NCI-H2081 (cell line): ENCODE results near the gene CAMK4.
"Not testable (repeated sequence)": the region's sequence is repeated elsewhere in the genome, so short reads cannot be mapped to it uniquely, and the experiment has no call there.

Experiments used
- DNase-seq, 2 experiments: peaks; one replicate each; lab custom pipeline; 2025; lab: John Stamatoyannopoulos, UW

The CAMK4 gene

DNA sequence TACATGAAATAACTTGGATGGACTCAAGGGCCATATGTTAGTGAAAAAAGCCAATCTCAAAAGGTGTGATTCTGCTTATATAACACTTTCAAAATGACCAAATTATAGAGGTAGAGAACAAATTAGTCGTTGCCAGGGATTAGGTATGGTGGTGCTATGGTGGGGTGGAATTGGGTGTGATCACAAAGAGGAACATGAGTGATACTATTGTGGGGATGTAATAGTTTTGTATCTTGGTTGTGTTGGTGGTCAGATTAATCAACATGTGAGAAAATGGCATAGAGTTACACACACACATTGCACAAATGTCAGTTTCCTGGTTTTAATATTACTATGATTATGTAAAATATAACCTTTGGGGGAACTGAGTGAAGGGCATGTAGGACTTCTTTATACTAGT is 31.9 kb downstream of the CAMK4 start:
- no peak for DNase-seq

DNA sequence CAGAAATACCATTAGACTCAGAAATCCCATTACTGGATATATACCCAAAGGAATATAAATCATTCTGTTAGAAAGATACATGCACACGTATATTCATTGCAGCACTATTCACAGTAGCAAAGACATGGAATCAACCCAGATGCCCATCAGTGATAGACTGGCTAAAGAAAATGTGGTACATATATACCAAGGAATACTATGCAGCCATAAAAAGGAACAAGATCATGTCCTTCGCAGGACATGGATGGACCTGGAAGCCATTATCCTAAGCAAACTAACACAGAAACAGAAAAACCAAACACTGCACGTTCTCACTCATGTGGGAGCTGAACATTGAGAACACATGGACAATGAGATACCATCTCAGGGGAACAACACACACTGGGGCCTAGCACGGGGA is 33.4 kb downstream of the CAMK4 start:
- not testable (repeated sequence) for DNase-seq

- no peak for DNase-seq
Measured at GRCh38 chr5:111259636-111260035, 35.5 kb downstream of the CAMK4 start.

- DNase-seq = no peak
Measured at GRCh38 chr5:111261610-111262009, 37.4 kb downstream of the CAMK4 start.

DNA sequence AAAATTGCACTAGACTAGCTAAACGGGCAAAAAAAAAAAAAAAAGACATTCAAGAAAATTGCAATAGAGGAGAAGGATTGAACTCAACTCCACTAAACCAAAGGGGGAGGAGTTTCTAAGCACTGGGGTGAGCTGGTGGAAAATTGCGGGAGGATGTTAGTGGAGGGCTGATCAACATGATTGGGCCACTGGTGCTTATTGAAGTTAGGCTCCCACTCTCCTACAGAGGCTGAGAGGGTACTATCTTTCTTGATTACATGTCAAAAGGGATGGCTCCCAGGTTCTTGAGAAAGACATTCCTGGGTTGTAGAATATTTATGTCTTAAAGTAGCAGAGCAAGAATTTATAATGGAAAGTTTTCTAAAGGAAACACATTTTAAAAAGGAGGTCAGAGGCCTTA is 38.0 kb downstream of the CAMK4 start:
- DNase-seq = no peak

DNA sequence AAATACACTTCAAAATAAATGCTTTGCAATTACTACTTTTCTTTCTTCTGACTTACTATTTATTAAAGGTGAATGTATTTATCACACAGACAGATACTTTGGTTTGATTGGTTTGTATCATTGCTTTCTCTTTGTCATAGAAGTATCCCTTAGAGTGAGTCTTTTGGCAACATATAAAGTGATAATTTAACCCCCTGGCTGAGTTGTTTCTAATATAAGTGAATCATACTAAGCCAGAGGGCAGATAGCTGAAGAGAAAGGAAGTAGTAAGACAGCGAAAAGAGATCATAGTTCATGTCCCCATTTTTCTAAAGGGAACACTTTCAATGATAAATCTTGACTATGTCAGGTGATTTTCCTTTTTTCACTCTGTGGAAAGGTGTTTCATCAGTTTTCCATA is 38.6 kb downstream of the CAMK4 start:
- DNase-seq = no peak

DNA sequence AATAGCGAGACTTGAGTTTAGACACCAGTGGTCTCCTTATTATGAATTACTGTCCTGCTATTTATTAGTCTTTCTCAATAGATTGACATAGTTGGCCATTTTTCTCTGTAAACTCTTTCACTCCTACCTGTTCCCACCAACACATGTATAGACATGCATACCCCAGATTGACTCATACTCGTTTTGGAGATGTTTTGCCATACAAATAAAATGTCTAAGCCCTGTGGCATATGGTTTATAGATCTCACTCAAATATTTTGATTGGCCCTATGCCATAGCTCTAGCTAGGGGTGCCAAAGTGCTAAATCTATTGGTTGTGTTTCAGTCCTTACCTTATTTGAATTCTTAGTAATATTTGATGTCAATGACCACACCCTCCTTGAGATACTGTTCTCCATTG is 42.3 kb downstream of the CAMK4 start:
- DNase-seq = no peak

GRCh38 chr5:111268300-111268699 is 44.1 kb downstream of the CAMK4 start:
- DNase-seq = no peak

DNA sequence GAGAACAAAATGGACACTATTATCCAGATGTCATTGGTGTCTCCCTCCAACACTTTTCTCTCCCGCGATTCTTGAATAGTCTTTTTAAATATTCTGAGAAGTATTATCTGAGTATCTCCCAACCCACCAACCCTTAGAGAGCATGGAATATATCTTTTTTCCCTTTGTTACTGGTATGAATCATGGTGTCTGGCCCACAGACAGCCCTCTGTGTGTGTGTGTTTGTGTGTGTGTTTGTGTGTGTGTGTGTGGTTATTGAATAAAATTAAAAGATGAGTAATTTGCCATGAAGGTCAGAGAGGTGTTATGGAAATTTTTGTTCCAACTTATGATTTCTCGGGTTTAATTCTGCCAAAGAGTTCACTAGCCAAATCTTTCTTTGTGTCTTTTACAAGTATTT is 47.7 kb downstream of the CAMK4 start:
- no peak for DNase-seq

DNA sequence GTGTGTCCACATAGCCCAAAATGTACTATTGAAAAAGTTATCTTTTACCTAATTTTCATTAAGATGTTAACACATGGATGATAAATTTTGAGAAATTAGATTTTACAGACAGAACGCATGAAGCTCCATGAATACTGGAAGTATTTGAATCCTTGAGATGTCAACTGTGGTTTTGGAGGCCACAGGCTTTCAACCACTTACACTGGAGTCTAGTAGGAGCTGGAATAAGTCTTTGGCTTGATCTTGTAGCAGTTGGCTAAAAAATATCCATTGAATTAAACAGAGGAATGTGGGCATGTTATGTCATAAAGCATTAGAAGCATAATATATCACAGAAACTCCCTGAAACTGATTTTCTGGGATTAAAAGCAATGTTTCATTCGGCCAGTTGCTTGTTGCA is 52.9 kb downstream of the CAMK4 start:
- DNase-seq = no peak

DNA sequence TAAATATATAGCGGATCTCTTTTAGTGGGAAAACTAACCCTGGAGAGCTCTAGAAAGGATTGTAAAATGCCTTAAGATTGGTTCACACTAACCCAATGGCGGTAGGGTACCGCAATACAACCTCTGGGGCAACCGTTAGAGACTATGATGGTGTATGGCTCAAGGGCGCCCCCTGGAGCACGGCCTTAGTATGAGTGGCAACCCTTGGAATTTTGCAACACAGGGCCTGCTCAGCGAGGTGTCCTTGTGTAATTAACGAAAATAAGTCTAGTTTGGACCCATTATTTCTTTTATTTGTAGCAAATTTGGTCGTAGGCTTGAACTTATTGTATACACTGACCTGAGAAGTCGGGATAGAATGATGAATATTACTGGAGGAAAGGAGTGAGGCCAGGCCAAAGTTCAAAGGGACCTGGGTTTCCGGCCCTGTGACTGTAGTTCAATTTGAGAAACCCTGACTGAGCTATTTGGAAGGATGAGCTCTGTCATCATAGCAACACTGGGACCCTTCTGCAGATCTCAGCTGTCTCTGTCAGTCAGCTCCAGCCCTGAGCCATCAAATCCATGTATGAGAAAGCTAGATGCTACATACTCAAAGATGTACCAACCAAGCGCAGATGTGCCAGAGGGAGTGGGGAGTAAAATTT is 54.8 kb downstream of the CAMK4 start:
- no peak for DNase-seq

- peak in 1 of 2 experiments; percentile 18 for DNase-seq
Measured at GRCh38 chr5:111280282-111280951, 56.2 kb downstream of the CAMK4 start.

- DNase-seq = no peak
Measured at GRCh38 chr5:111282798-111283197, 58.6 kb downstream of the CAMK4 start.

DNA sequence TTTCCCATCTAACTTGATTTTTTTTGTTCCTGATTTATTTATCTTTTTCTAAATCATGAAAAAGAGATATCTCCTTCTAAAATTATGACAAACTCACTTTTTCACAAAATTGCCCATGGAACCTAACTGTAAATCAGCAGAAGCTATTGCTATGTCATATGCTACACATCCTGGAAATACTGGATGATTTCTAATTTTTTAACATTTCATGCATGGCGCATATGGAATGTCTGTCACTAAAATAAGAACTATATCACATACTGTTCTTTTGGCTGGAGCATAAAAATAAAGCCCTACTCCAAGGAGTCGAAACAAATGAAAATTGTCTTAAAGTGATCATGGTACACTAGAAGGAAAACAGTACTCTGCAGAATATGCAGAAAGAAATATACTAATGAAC is 60.6 kb downstream of the CAMK4 start:
- no peak for DNase-seq

DNA sequence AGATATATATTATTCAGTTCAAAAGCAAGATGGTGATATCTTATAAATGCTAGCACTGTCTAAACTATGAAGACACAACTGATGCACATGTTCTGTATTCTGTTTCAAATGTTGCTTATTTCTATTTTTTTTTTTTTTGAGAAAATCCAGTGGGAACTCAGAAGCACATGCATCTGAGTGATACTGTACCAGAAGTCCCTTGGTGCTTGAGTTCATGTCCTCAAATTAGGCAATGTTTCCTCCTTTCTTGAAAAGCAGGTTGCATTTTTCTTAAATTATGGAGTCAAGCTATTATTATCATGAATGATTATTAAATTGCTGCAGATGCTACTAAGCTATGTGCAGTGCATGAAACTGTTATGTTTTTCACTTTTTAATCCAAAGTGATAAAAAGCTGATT is 70.4 kb downstream of the CAMK4 start:
- DNase-seq = no peak

DNA sequence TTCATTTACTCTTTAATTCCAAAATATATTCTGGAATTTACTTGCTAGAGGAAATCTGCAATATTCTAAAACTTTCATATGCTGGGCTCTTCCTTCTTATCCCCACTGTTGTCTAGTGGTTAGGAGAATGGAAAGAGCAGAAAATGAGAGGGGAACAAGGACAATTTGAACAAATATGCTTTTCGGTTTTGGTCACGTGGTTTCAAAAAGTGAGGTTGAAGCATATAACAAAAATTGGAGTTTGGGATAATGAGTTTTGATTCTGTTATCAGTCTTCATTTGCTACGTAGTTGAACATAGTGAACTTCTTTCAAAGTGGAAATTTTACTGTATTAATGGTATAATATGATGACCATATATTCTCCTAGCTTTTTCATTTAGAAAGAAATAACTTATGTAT is 71.5 kb downstream of the CAMK4 start:
- DNase-seq = no peak

DNA sequence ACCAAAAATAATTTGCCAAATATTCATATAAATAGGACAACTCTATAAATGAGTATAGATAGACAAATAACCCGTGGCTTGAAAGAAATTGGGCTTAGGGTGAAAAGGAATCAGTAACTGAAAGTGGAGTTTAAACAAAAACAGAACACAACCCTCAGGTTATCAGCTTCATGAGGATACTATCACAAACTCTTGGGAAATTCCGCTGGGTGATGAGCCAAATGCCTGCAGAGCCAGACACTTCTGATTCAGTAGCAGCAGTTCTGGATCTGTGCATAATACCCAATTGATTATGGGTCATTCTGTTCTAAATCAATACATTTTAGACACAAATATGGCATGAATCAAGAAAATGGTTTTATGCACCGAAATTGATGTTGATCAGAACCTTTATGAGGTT is 72.4 kb downstream of the CAMK4 start:
- DNase-seq = no peak

GRCh38 chr5:111299067-111299481 is 74.9 kb downstream of the CAMK4 start:
- no peak for DNase-seq

DNA sequence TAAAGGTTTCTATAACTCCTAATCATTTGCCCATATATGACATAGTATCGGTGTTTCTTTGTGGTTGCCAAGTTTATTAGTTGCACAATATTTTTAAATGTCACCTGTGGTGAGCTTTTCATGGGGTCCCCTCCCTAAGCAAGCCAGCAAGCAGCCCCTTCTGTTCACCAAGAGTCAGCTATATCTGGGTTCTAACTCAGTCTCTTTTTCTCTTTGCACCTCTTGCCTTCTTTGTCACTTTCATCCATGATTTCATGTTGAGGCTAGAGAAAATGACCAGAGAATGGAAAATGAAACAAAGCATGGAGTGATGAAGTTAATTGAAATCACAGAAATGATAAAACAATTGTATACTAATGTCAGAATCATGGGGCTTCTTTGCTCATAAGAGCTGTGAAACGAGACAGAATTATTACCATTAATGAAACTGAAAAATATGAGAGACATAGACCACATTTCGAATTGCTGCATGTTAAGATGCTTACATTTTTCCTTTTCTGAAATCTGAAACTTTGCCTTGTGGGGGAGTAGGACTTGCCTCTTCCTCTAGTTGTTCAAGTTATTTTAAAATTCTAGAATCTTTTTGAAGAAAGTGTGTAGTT is 75.7 kb downstream of the CAMK4 start:
- no peak for DNase-seq

GRCh38 chr5:111301264-111301663 is 77.1 kb downstream of the CAMK4 start:
- DNase-seq = no peak

DNA sequence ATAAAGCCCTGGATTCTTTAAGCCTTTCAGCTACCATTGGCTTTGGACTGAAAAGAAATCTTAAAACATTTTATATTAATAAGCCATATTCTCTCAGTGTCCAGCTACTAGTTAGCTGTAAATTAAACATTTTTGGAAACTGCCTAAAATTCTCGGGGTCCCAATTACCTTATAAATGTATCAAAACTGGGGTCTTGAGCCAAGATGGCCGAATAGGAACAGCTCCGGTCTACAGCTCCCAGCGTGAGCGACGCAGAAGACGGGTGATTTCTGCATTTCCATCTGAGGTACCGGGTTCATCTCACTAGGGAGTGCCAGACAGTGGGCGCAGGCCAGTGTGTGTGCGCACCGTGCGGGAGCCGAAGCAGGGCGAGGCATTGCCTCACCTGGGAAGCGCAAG is 77.9 kb downstream of the CAMK4 start:
- DNase-seq = not testable (repeated sequence)

DNA sequence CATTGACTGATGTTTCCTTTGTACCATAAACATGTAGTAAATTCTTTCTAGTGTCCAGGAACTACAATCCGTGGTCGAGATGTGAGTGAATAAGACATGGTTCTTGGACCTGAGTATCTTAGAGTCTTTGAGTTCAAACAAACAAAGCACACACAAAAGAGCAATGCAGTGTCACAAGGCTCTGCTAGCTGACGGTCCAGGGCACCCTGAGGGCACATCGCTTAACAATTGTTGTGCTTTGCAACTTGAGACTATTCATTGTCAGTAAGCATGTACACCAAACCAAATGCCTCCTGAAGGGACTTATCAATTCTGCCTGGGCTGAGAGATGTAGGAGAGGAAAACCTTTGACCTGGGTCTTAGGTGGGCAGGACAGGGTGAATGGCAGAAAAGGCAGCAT is 84.8 kb downstream of the CAMK4 start:
- no peak for DNase-seq

DNA sequence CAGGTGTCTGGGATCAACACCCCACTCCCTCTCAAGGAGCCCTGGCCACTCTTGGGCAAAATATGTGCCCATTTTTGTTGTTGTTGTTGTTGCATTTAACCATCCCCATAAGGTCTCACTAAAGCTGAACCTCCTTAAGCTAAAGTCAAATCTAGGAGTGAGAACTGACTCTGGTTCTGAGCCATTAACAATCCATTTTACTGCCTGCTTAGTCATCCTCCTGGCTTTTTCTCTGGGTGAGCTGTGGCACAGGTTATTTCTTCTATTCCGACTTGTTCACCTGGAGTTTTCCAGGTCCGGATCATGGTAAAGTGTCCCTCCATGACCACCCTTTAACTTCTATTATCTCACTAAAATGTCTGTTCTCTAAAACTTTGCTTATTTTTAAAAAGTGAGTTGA is 85.2 kb downstream of the CAMK4 start:
- no peak for DNase-seq
